Astrocyte of the cerebellum (primary cell): ENCODE results near the gene KANSL1L.

Experiments used
- DNase-seq: peaks from one replicate; pipeline ENCODE4 v3.0.0-alpha.2; 2011; ENCODE audit warnings: low read depth
- H3K4me3 ChIP-seq: 2 replicates; pipeline ENCODE4 v1.5.1; 2011; ENCODE audit warnings: mild to moderate bottlenecking, low read depth, low read length, moderate library complexity
- CTCF ChIP-seq: IDR thresholded peaks from 2 replicates; pipeline ENCODE4 v1.5.1; 2012; ENCODE audit warnings: low read length, low read depth, moderate library complexity, mild to moderate bottlenecking; ENCODE audit errors: missing control alignments
- in situ Hi-C: cut with HindIII; loops from 2 replicates; pipeline ENCODE4 v1.10.0; 2017; ENCODE audit warnings: low sequenced_read_pairs

Gene KANSL1L

GRCh38 chr2:210034087-210034683 lies 137.0 kb downstream of the KANSL1L start:
- no peak overlapping the region for H3K4me3 ChIP-seq
- TF ChIP-seq CTCF: no peak
- no peak for DNase-seq
- in situ Hi-C loops: no loop called here

GRCh38 chr2:210028178-210028577 lies 143.0 kb downstream of the KANSL1L start:
- in situ Hi-C loops: no loop called here
- DNase-seq: no peak
- TF ChIP-seq CTCF: no peak
- no peak overlapping the region for H3K4me3 ChIP-seq

- in situ Hi-C loops: no loop called here
- TF ChIP-seq CTCF: no peak
- H3K4me3 ChIP-seq: no peak overlapping the region
Measured at GRCh38 chr2:210027608-210028007, 143.6 kb downstream of the KANSL1L start.

GRCh38 chr2:210022824-210023223 lies 148.4 kb downstream of the KANSL1L start:
- in situ Hi-C loops: no loop called here
- no peak for DNase-seq
- no peak overlapping the region for H3K4me3 ChIP-seq
- no peak for TF ChIP-seq CTCF

More at GRCh38 chr2:210027608-210028007, 143.6 kb downstream of the KANSL1L start:
- no peak for DNase-seq

GRCh38 chr2:210020138-210020537 lies 151.1 kb downstream of the KANSL1L start:
- in situ Hi-C loops: no loop called here
- TF ChIP-seq CTCF: no peak
- H3K4me3 ChIP-seq: no peak overlapping the region
- no peak for DNase-seq

- no peak overlapping the region for H3K4me3 ChIP-seq
- in situ Hi-C loops: no loop called here
- TF ChIP-seq CTCF: no peak
- no peak for DNase-seq
Measured at GRCh38 chr2:210009896-210010295, 161.3 kb downstream of the KANSL1L start.
